Epithelial cell of esophagus (primary cell): ENCODE data around the gene CADM1.

ENCODE experiments used
- DNase-seq: peaks from one replicate; pipeline ENCODE4 v3.0.0; 2010; ENCODE audit warnings: low read depth
- H3K4me3 ChIP-seq: 2 replicates; pipeline ENCODE4 v1.5.1; 2011; ENCODE audit warnings: mild to moderate bottlenecking, low read length, control low read depth
- TF ChIP-seq, protein P1 (sequence below): IDR thresholded peaks from 2 replicates; pipeline ENCODE4 v1.5.1; 2011; ENCODE audit warnings: low read depth, mild to moderate bottlenecking, low read length, control low read depth, inconsistent platforms; ENCODE audit not compliant: insufficient read depth; ENCODE audit errors: missing control alignments

Gene CADM1

DNA sequence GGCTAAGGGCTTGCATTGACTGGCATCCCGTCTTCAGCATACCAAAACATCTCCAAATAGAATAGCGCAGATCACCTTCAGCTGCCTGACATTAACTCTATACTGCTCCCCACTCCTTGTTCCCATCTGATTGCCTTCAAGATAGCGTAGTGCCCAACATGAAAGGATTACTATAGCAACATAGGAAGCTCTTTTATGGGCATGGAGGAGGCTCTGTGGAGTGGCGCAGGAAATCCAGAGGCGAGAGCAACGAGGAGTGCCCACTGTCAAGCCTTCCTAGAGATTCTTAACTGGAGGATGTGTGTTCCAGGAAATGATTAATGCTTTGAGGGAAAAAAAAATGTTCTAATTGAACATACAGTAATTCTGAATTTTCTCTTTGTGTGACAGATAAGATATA, 213.3 kb downstream of the CADM1 start:
- TF ChIP-seq, protein P1, sequence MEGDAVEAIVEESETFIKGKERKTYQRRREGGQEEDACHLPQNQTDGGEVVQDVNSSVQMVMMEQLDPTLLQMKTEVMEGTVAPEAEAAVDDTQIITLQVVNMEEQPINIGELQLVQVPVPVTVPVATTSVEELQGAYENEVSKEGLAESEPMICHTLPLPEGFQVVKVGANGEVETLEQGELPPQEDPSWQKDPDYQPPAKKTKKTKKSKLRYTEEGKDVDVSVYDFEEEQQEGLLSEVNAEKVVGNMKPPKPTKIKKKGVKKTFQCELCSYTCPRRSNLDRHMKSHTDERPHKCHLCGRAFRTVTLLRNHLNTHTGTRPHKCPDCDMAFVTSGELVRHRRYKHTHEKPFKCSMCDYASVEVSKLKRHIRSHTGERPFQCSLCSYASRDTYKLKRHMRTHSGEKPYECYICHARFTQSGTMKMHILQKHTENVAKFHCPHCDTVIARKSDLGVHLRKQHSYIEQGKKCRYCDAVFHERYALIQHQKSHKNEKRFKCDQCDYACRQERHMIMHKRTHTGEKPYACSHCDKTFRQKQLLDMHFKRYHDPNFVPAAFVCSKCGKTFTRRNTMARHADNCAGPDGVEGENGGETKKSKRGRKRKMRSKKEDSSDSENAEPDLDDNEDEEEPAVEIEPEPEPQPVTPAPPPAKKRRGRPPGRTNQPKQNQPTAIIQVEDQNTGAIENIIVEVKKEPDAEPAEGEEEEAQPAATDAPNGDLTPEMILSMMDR, result no peak
- H3K4me3 ChIP-seq, result no peak overlapping the region
- DNase-seq, result no peak

- no peak for DNase-seq
- no peak overlapping the region for H3K4me3 ChIP-seq
- TF ChIP-seq, protein P1, result no peak
Observed at GRCh38 chr11:115290479-115290878, 213.7 kb downstream of the CADM1 start.

DNA sequence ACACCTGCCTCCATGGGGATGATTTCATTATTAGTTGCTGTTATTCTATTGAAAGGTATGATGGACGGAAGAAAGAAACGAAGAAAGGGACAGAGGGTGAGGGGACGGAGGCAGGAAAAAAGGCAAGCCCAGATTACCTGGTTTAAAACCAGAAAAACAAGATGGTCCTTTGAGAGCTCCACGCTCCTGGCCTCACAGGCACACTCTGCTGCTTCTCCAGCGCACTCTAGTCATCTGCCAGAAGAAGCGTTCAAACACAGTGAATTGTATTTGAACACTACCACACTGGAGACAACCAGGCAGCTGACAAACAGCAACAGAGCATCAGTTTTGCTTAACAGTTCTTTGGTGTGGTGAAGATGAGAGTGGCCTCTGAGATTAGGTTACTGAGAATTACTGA, 216.9 kb downstream of the CADM1 start:
- no peak overlapping the region for H3K4me3 ChIP-seq
- TF ChIP-seq, protein P1, result no peak
- no peak for DNase-seq

GRCh38 chr11:115286614-115287013, 217.6 kb downstream of the CADM1 start:
- TF ChIP-seq, protein P1, result no peak
- no peak for DNase-seq
- no peak overlapping the region for H3K4me3 ChIP-seq

- H3K4me3 ChIP-seq, result no peak overlapping the region
- DNase-seq, result peak; percentile 10
- TF ChIP-seq, protein P1, result no peak
Observed at GRCh38 chr11:115284773-115285172, 219.4 kb downstream of the CADM1 start.

DNA sequence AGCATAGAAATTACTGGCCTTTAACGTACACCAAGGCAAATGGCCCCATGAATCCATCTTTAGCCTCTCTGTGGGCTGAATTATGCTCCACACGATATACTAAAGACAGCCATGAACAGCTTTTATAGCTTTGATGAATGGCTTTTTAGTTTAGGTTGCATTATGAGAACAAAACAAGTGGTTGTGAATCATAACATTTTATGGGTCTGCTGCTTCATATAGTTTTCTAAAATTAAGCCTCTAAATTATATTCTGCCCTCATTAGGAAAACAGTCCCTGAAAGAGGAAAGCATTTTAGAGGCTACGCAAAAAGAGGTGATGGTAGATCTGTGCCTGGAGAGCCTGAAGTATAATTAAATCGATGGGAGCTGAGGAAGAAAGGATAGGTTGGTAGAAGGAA, 221.3 kb downstream of the CADM1 start:
- no peak overlapping the region for H3K4me3 ChIP-seq
- no peak for DNase-seq
- TF ChIP-seq, protein P1, result no peak

DNA sequence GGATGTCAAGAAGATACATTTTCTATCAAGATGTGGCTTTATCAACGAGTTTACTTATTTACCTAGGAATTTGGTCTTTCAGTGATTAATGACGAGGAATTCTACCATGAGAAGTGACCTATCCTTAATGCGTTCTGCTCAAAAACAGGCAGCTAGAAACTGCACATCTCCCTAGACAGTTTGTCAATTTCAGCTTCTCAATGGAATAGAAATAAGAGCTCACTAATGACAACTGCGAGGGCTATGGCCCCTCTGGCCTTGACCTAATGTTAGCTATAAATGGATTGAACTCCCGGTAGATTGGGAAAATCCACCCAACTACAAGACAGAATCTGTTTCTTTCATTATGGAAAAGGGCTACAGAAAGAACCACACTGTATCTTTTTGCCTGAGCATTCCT, 223.4 kb downstream of the CADM1 start:
- DNase-seq, result no peak
- H3K4me3 ChIP-seq, result no peak overlapping the region
- TF ChIP-seq, protein P1, result no peak
